ENCODE data around the gene DHCR24.

The DHCR24 gene

DNA sequence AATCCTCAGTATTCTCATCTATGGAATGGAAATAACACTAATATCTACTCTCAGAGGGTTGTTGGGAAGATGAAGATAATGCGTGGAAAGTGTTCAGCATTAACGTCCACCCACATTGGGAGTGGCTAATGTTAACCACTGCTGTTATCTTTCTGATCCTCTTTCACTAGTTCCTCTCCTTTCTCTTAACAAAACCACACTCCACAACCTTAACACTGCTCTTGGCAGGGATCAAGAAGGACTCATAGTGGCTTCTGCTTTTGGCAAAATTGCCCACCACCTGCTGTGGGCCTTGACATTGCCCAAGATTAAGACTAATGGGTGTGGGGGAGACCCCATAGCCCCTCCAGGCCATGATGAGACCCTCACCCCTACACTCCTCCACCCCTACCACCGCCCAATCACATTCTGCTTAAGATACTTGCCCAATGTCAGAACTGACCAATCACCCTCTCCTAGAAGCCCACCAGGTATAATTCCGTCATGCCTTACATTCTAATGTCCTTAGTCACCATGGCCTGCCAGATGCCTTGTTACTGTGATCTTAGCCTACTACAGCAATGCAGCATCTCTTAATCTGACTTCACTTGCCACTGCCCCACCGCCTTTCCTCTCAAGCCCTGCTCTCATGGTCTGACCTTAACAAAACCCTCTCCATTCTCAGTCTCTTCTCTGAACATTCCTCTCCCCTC lies 27.1 kb downstream of the DHCR24 start:
- peak; percentile 89 for DNase-seq
- Histone ChIP-seq H2BK15ac (replicated peaks; ENCODE audit: low read depth) (no peak overlapping the region), H3K9ac (ENCODE audit: low read length) (no peak overlapping the region), H3K4me3 (ENCODE audit: low read length) (no peak overlapping the region), H3K23ac (ENCODE audit: low read length) (no peak overlapping the region), H3K36me3 (ENCODE audit: control insufficient read depth, insufficient read depth, low read length) (peaks cover 35% of the 10 kb centered on the region), H3K27me3 (ENCODE audit: insufficient read depth, low read length, poor library complexity) (no peaks in the 10 kb centered on the region), H3K79me2 (ENCODE audit: control insufficient read depth, insufficient read depth, low read length) (peaks cover 11% of the 10 kb centered on the region), H3K4me1 (ENCODE audit: control insufficient read depth, low read depth, low read length) (no peaks in the 10 kb centered on the region), H2BK120ac (ENCODE audit: low read depth, low read length) (no peak overlapping the region), H3K18ac (ENCODE audit: low read length) (no peak overlapping the region), H3K56ac (ENCODE audit: low read length) (no peak overlapping the region), H3K27ac (ENCODE audit: low read depth, low read length) (no peak overlapping the region), H2AK5ac (ENCODE audit: low read length) (no peak overlapping the region), H4K5ac (ENCODE audit: low read length) (no peak overlapping the region), H4K8ac (ENCODE audit: low read depth, low read length) (no peak overlapping the region), H2BK5ac (ENCODE audit: low read length) (no peak overlapping the region), H3K4me2 (ENCODE audit: low read length) (no peak overlapping the region), H3K4ac (ENCODE audit: low read depth, low read length) (no peak overlapping the region), H3K79me1 (ENCODE audit: low read length) (peaks cover 37% of the 10 kb centered on the region)
- no CpG with 5 or more reads among the region's 5 CpGs for WGBS (ENCODE audit: extremely low coverage, insufficient coverage, low lambda C conversion rate)

GRCh38 chr1:54857746-54858561 lies 29.0 kb downstream of the DHCR24 start:
- Histone ChIP-seq H2AK5ac (ENCODE audit: low read length) (no peak overlapping the region), H3K79me1 (ENCODE audit: low read length) (peaks cover 39% of the 10 kb centered on the region), H3K56ac (ENCODE audit: low read length) (no peak overlapping the region), H2BK5ac (ENCODE audit: low read length) (no peak overlapping the region), H2BK120ac (ENCODE audit: low read depth, low read length) (no peak overlapping the region), H3K23ac (ENCODE audit: low read length) (no peak overlapping the region), H3K79me2 (ENCODE audit: control insufficient read depth, insufficient read depth, low read length) (peaks cover 11% of the 10 kb centered on the region), H3K4ac (ENCODE audit: low read depth, low read length) (no peak overlapping the region), H3K27ac (ENCODE audit: low read depth, low read length) (no peak overlapping the region), H3K4me2 (ENCODE audit: low read length) (no peak overlapping the region), H3K36me3 (ENCODE audit: control insufficient read depth, insufficient read depth, low read length) (peaks cover 45% of the 10 kb centered on the region), H3K18ac (ENCODE audit: low read length) (no peak overlapping the region), H2BK15ac (replicated peaks; ENCODE audit: low read depth) (no peak overlapping the region), H3K9ac (ENCODE audit: low read length) (no peak overlapping the region), H3K4me1 (ENCODE audit: control insufficient read depth, low read depth, low read length) (no peaks in the 10 kb centered on the region), H3K4me3 (ENCODE audit: low read length) (no peak overlapping the region), H4K8ac (ENCODE audit: low read depth, low read length) (no peak overlapping the region), H3K27me3 (ENCODE audit: insufficient read depth, low read length, poor library complexity) (no peaks in the 10 kb centered on the region), H4K5ac (ENCODE audit: low read length) (no peak overlapping the region)
- no peak for DNase-seq
- no CpG with 5 or more reads among the region's 9 CpGs for WGBS (ENCODE audit: extremely low coverage, insufficient coverage, low lambda C conversion rate)

GRCh38 chr1:54857141-54857540 lies 29.9 kb downstream of the DHCR24 start:
- Histone ChIP-seq H3K27me3 (ENCODE audit: insufficient read depth, low read length, poor library complexity) (no peaks in the 10 kb centered on the region), H3K4me3 (ENCODE audit: low read length) (no peak overlapping the region), H4K5ac (ENCODE audit: low read length) (no peak overlapping the region), H2BK5ac (ENCODE audit: low read length) (no peak overlapping the region), H3K4me1 (ENCODE audit: control insufficient read depth, low read depth, low read length) (no peaks in the 10 kb centered on the region), H3K36me3 (ENCODE audit: control insufficient read depth, insufficient read depth, low read length) (peaks cover 49% of the 10 kb centered on the region), H3K18ac (ENCODE audit: low read length) (no peak overlapping the region), H3K79me2 (ENCODE audit: control insufficient read depth, insufficient read depth, low read length) (peaks cover 10% of the 10 kb centered on the region), H3K9ac (ENCODE audit: low read length) (no peak overlapping the region), H2BK120ac (ENCODE audit: low read depth, low read length) (no peak overlapping the region), H3K4ac (ENCODE audit: low read depth, low read length) (no peak overlapping the region), H4K8ac (ENCODE audit: low read depth, low read length) (no peak overlapping the region), H3K27ac (ENCODE audit: low read depth, low read length) (no peak overlapping the region), H3K56ac (ENCODE audit: low read length) (no peak overlapping the region), H3K23ac (ENCODE audit: low read length) (no peak overlapping the region), H2BK15ac (replicated peaks; ENCODE audit: low read depth) (no peak overlapping the region), H3K79me1 (ENCODE audit: low read length) (peaks cover 35% of the 10 kb centered on the region), H3K4me2 (ENCODE audit: low read length) (no peak overlapping the region), H2AK5ac (ENCODE audit: low read length) (no peak overlapping the region)
- WGBS (ENCODE audit: extremely low coverage, insufficient coverage, low lambda C conversion rate), result no CpG with 5 or more reads among the region's 3 CpGs
- no peak for DNase-seq

DNA sequence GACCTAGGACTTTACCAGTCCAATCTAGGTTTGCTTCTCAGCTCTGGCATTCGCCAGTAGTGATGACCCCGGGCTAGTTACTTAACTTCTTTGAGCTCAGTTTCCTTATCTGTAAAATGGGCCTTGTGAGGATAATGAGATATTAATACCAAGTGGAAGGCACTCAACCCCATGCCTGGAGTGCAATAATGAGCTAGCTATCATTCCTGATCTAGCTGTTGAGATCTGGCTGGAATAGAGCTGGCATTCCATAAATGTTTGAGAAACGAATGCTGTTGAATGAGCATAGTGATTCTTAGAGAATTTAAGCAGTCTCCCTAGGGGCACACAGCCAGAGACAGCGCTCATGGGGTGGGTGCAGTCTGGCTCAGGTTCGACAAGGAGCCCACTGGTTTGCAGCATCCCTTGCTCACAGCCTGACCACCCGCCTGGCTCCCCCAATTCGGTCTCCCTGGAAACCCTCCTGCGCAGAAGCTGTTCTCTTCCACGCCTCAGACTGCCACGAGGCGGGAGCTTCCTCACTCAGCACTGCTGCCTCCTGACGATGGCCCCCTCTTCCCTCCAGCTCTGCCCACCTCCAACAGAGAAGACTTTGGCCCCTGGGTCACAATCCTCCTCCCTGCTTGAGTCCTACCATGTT lies 32.5 kb downstream of the DHCR24 start:
- no peak overlapping the region for H2BK120ac ChIP-seq (ENCODE audit: low read depth, low read length)
- no peak overlapping the region for H2BK15ac ChIP-seq (replicated peaks; ENCODE audit: low read depth)
- no peak overlapping the region for H2AK5ac ChIP-seq (ENCODE audit: low read length)
- WGBS (ENCODE audit: extremely low coverage, insufficient coverage, low lambda C conversion rate), result no CpG with 5 or more reads among the region's 12 CpGs
- H2BK5ac ChIP-seq (ENCODE audit: low read length), result no peak overlapping the region
- H3K4me3 ChIP-seq (ENCODE audit: low read length), result no peak overlapping the region
- no peak overlapping the region for H3K4me2 ChIP-seq (ENCODE audit: low read length)
- no peak overlapping the region for H3K27ac ChIP-seq (ENCODE audit: low read depth, low read length)
- no peak overlapping the region for H4K5ac ChIP-seq (ENCODE audit: low read length)
- no peak overlapping the region for H4K8ac ChIP-seq (ENCODE audit: low read depth, low read length)
- no peak for DNase-seq
- peaks cover 47% of the 10 kb centered on the region for H3K36me3 ChIP-seq (ENCODE audit: control insufficient read depth, insufficient read depth, low read length)
- H3K18ac ChIP-seq (ENCODE audit: low read length), result no peak overlapping the region
- no peaks in the 10 kb centered on the region for H3K4me1 ChIP-seq (ENCODE audit: control insufficient read depth, low read depth, low read length)
- H3K27me3 ChIP-seq (ENCODE audit: insufficient read depth, low read length, poor library complexity), result no peaks in the 10 kb centered on the region
- no peaks in the 10 kb centered on the region for H3K79me2 ChIP-seq (ENCODE audit: control insufficient read depth, insufficient read depth, low read length)
- no peak overlapping the region for H3K9ac ChIP-seq (ENCODE audit: low read length)
- H3K23ac ChIP-seq (ENCODE audit: low read length), result no peak overlapping the region
- H3K79me1 ChIP-seq (ENCODE audit: low read length), result peaks cover 14% of the 10 kb centered on the region
- H3K4ac ChIP-seq (ENCODE audit: low read depth, low read length), result no peak overlapping the region
- no peak overlapping the region for H3K56ac ChIP-seq (ENCODE audit: low read length)

DNA sequence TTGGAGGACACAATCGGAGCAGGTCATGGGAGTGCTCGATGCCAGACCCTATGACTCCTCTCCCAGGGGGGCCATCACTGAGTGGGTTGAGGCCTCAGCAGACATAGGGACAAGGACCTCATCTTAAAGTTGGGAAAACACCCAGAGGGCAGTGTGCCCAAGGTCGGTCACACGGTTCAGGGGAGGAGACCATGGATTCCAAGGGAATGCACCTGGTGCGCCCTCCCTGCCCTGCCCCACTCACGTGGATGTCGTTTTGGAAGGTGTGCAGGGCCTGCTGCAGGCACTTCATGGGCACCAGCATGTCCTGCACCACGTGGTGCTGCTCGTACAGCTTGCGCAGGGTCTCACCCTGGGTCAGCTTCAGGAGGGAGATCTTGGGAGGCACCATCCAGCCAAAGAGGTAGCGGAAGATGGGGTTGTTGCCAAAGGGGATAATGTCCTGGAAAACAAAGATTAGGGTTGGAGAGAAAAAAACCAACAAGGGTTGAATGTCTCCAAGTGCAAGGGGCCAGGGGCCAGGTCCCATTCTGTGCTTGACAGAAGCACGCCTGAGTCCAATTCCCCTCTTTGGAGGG lies 33.1 kb downstream of the DHCR24 start:
- Histone ChIP-seq H3K4me1 (ENCODE audit: control insufficient read depth, low read depth, low read length) (no peaks in the 10 kb centered on the region), H4K5ac (ENCODE audit: low read length) (no peak overlapping the region), H2BK15ac (replicated peaks; ENCODE audit: low read depth) (no peak overlapping the region), H3K27me3 (ENCODE audit: insufficient read depth, low read length, poor library complexity) (no peaks in the 10 kb centered on the region), H3K36me3 (ENCODE audit: control insufficient read depth, insufficient read depth, low read length) (peaks cover 52% of the 10 kb centered on the region), H3K4me2 (ENCODE audit: low read length) (no peak overlapping the region), H3K18ac (ENCODE audit: low read length) (no peak overlapping the region), H2BK120ac (ENCODE audit: low read depth, low read length) (no peak overlapping the region), H2AK5ac (ENCODE audit: low read length) (no peak overlapping the region), H3K4me3 (ENCODE audit: low read length) (no peak overlapping the region), H2BK5ac (ENCODE audit: low read length) (no peak overlapping the region), H3K9ac (ENCODE audit: low read length) (no peak overlapping the region), H3K4ac (ENCODE audit: low read depth, low read length) (no peak overlapping the region), H3K79me2 (ENCODE audit: control insufficient read depth, insufficient read depth, low read length) (no peaks in the 10 kb centered on the region), H3K79me1 (ENCODE audit: low read length) (peaks cover 13% of the 10 kb centered on the region), H3K23ac (ENCODE audit: low read length) (no peak overlapping the region), H3K27ac (ENCODE audit: low read depth, low read length) (no peak overlapping the region), H4K8ac (ENCODE audit: low read depth, low read length) (no peak overlapping the region), H3K56ac (ENCODE audit: low read length) (no peak overlapping the region)
- no peak for DNase-seq
- WGBS (ENCODE audit: extremely low coverage, insufficient coverage, low lambda C conversion rate), result no CpG with 5 or more reads among the region's 12 CpGs
